Mesothelial cell of epicardium (in vitro differentiated cells): ENCODE results near the gene AKAP5. TPM values are rescaled to one million over a fixed set of nuclear protein-coding genes. Genes with fewer than 3 reads are reported as not detected.

Source experiments
- DNase-seq, 2 experiments: peaks; one replicate each; pipeline ENCODE4 v3.0.0; 2021; ENCODE audit warnings: low spot score in 2 of 2; ENCODE audit not compliant: unreplicated experiment in 2 of 2
- H3K27ac Mint-ChIP-seq: 2 replicates; pipeline ENCODE4 v1.8.0; 2021; ENCODE audit warnings: mixed read lengths
- H3K27me3 Mint-ChIP-seq: 2 replicates; pipeline ENCODE4 v1.8.0; 2021; ENCODE audit warnings: low read depth, mixed read lengths
- H3K36me3 Mint-ChIP-seq: 2 replicates; pipeline ENCODE4 v1.8.0; 2021; ENCODE audit warnings: mixed read lengths
- H3K4me1 Mint-ChIP-seq: 2 replicates; pipeline ENCODE4 v1.8.0; 2021; ENCODE audit warnings: mixed read lengths
- H3K4me3 Mint-ChIP-seq: 2 replicates; pipeline ENCODE4 v1.8.0; 2021; ENCODE audit warnings: mild to moderate bottlenecking, moderate library complexity, mixed read lengths
- H3K9me3 Mint-ChIP-seq: 2 replicates; pipeline ENCODE4 v1.8.0; 2021; ENCODE audit warnings: mixed read lengths
- CTCF ChIP-seq: fragments of 200-600 bp; sonication (generic); IDR thresholded peaks from one replicate; pipeline ENCODE4 v1.5.0; 2021; ENCODE audit warnings: antibody characterized with exemption; ENCODE audit not compliant: unreplicated experiment
- total RNA-seq: library from RNA; stranded (reverse); gene quantifications from 3 replicates; pipeline ENCODE4 v1.2.1, GENCODE V29; 2021

Gene AKAP5
- total RNA-seq, 1 donor from 2014 or later = 2.1 TPM

- H3K4me3 Mint-ChIP-seq = no peak overlapping the region
- no peak for DNase-seq
- no peaks in the 10 kb centered on the region for H3K9me3 Mint-ChIP-seq
- H3K27me3 Mint-ChIP-seq = no peaks in the 10 kb centered on the region
- H3K36me3 Mint-ChIP-seq = peaks cover 3% of the 10 kb centered on the region
- H3K27ac Mint-ChIP-seq = no peak overlapping the region
- no peak for TF ChIP-seq CTCF
- peaks cover 24% of the 10 kb centered on the region for H3K4me1 Mint-ChIP-seq
Observed at GRCh38 chr14:64467566-64467965, 2.3 kb downstream of the AKAP5 start.

GRCh38 chr14:64468451-64468850 is 3.2 kb downstream of the AKAP5 start:
- no peak for DNase-seq
- no peak overlapping the region for H3K4me3 Mint-ChIP-seq
- H3K36me3 Mint-ChIP-seq = peaks cover 3% of the 10 kb centered on the region
- TF ChIP-seq CTCF = no peak
- peaks cover 27% of the 10 kb centered on the region for H3K4me1 Mint-ChIP-seq
- H3K9me3 Mint-ChIP-seq = no peaks in the 10 kb centered on the region
- no peak overlapping the region for H3K27ac Mint-ChIP-seq
- no peaks in the 10 kb centered on the region for H3K27me3 Mint-ChIP-seq

- H3K9me3 Mint-ChIP-seq = no peaks in the 10 kb centered on the region
- H3K4me1 Mint-ChIP-seq = peaks cover 12% of the 10 kb centered on the region
- no peak overlapping the region for H3K27ac Mint-ChIP-seq
- no peak for TF ChIP-seq CTCF
- DNase-seq = no peak
- peaks cover 3% of the 10 kb centered on the region for H3K36me3 Mint-ChIP-seq
- H3K4me3 Mint-ChIP-seq = no peak overlapping the region
- no peaks in the 10 kb centered on the region for H3K27me3 Mint-ChIP-seq
Observed at GRCh38 chr14:64474041-64474440, 8.7 kb downstream of the AKAP5 start.

GRCh38 chr14:64474698-64475097 is 9.4 kb downstream of the AKAP5 start:
- Mint-ChIP-seq H3K36me3 (peaks cover under 1% of the 10 kb centered on the region), H3K4me1 (peaks cover 12% of the 10 kb centered on the region), H3K4me3 (no peak overlapping the region), H3K27me3 (no peaks in the 10 kb centered on the region), H3K9me3 (no peaks in the 10 kb centered on the region), H3K27ac (no peak overlapping the region)
- DNase-seq = no peak
- no peak for TF ChIP-seq CTCF

GRCh38 chr14:64475585-64476273 is 10.4 kb downstream of the AKAP5 start:
- Mint-ChIP-seq H3K27ac (no peak overlapping the region), H3K36me3 (no peaks in the 10 kb centered on the region), H3K9me3 (no peaks in the 10 kb centered on the region), H3K4me1 (peaks cover 12% of the 10 kb centered on the region), H3K27me3 (no peaks in the 10 kb centered on the region), H3K4me3 (no peak overlapping the region)
- TF ChIP-seq CTCF = no peak
- DNase-seq = no peak
